Activated naive CD8-positive, alpha-beta T cell (primary cell): ENCODE results near the gene TTLL5.
A peak's percentile ranks its signal among the peaks of the same experiment; 100 is the strongest.
"Not testable (repeated sequence)": the region's sequence is repeated elsewhere in the genome, so short reads cannot be mapped to it uniquely, and the experiment has no call there.

ENCODE experiments used
- H3K27ac Mint-ChIP-seq: one replicate; pipeline ENCODE4 v1.8.0; 2021; ENCODE audit warnings: mixed read lengths
- H3K27me3 Mint-ChIP-seq: one replicate; pipeline ENCODE4 v1.8.0; 2021; ENCODE audit warnings: mixed read lengths
- H3K36me3 Mint-ChIP-seq: one replicate; pipeline ENCODE4 v1.8.0; 2021; ENCODE audit warnings: mixed read lengths
- H3K4me1 Mint-ChIP-seq: one replicate; pipeline ENCODE4 v1.8.0; 2021; ENCODE audit warnings: low read depth, mixed read lengths
- H3K4me3 Mint-ChIP-seq: one replicate; pipeline ENCODE4 v1.8.0; 2021; ENCODE audit warnings: mild to moderate bottlenecking, mixed read lengths
- H3K9me3 Mint-ChIP-seq: one replicate; pipeline ENCODE4 v1.8.0; 2021; ENCODE audit warnings: low read depth, mixed read lengths

TTLL5 gene

DNA sequence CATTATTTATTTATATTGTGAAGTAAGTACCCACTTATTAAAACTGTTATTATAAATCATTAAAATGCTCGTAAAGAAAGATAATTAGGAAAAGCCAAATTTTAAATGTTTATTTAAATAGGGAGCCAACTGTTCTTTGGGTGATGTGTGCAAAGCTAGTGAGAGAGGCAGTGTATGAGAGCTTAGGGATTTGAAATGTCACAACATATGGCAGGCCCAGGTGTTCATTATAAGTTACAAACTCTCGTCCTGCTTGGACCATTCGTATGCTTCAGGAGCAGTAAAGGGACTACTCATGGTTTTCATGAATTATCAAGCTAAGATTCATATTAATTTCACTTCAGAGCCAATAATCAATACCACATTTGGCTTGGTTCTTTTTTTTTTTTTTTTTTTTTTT lies 166.3 kb downstream of the TTLL5 start:
- Mint-ChIP-seq H3K4me3 (no peak overlapping the region), H3K4me1 (peaks cover 15% of the 10 kb centered on the region), H3K27me3 (no peaks in the 10 kb centered on the region), H3K9me3 (no peaks in the 10 kb centered on the region), H3K27ac (no peak overlapping the region), H3K36me3 (peaks cover 11% of the 10 kb centered on the region)

DNA sequence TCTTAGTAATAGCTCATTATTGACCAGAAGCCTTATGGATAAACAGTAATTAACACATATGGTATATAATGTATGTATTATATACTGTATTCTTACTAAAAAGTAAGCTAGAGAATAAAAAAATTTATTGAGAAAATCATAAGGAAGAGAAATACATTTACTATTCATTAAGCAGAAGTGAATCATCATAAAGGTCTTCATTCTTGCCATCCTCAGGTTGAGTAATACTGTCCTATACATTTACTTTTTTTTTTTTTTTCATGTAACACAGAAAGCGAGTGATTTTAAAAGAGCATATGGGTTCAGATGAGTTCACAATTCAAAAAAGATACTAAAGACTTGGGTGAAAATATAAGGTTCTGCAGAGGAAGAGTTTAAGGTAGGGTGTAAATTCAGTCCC lies 168.3 kb downstream of the TTLL5 start:
- Mint-ChIP-seq H3K36me3 (peaks cover 15% of the 10 kb centered on the region), H3K4me1 (peaks cover 22% of the 10 kb centered on the region), H3K9me3 (no peaks in the 10 kb centered on the region), H3K27me3 (no peaks in the 10 kb centered on the region), H3K4me3 (no peak overlapping the region), H3K27ac (no peak overlapping the region)

DNA sequence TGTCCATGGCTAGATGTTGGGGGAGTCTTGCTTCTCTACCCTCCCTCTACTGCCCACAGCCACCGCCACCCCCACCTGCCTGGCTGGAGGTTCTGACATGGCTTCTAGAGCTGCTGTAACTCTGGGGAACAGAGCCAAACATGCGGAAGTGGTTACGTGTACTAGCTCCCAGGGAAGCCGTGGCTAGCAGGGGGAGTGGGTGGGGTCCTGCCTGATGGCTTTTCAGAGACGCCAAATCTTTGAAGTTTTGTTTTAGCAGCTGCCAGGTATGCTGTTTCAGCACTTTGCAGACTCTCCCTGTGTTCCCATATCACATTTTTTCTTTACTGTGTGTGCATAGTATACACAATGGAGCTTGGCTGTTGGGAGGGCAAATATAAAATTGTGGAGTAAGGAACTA lies 170.4 kb downstream of the TTLL5 start:
- peak overlapping the region; percentile 27 for H3K4me3 Mint-ChIP-seq

DNA sequence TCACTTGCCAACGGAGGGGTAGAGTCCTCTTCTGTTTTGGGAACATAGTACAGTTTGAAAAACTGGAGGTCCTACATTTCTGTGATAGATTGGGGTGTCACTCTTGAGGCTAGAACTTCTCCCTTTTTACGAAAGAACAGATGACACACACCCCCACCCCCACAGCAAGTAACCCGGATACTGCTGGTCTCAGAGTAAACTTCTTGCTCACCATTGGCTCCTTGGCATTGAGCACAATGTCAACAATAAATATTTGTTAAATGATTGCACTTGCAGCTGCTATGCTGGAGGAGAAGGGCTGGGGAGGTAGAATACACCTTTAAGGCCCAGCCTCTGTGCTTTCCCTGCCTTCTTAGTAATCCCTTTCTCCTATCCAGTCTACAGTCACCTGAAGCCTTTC lies 170.9 kb downstream of the TTLL5 start:
- peaks cover 23% of the 10 kb centered on the region for H3K36me3 Mint-ChIP-seq
- no peak overlapping the region for H3K27ac Mint-ChIP-seq
- H3K9me3 Mint-ChIP-seq = no peaks in the 10 kb centered on the region
- peak overlapping the region; percentile 27 for H3K4me3 Mint-ChIP-seq
- H3K27me3 Mint-ChIP-seq = no peaks in the 10 kb centered on the region
- H3K4me1 Mint-ChIP-seq = peaks cover 22% of the 10 kb centered on the region

More for the DNA sequence above, 170.4 kb downstream of the TTLL5 start:
- H3K27ac Mint-ChIP-seq = peak overlapping the region; percentile 75
- peaks cover 23% of the 10 kb centered on the region for H3K36me3 Mint-ChIP-seq
- peaks cover 22% of the 10 kb centered on the region for H3K4me1 Mint-ChIP-seq
- no peaks in the 10 kb centered on the region for H3K27me3 Mint-ChIP-seq
- H3K9me3 Mint-ChIP-seq = no peaks in the 10 kb centered on the region

DNA sequence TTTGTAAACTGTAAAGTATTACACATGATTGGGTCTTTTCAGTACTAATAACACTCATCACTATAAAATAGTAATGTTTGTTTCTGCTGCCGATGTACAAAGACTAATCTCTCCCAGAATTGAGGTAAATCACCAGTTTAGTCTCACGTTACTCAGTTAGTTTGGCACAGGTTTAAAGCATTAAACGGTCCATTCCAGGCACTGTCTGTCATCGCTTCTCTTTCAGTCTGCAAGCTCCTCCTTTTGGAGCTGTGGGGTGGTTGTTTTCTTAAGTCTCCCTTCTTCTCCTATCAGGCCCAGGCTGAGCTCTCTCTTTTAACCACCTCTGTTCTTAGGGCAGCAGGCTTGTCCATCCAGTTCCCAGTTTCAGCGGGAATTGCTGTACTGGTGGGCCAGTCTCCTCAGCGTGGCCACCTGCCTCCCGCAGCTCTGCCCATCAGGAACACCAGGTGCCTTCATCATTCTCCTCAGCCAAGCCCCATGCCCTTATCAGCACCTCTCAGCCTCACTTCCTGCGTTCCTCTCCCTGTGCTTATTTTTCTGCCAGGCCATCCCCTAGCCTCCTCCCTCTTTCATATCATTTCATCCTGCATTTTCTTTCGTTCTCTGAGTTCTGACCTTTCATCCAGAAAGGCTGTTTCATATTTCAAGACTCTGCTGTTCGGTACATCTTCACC lies 171.7 kb downstream of the TTLL5 start:
- Mint-ChIP-seq H3K4me3 (no peak overlapping the region), H3K36me3 (peaks cover 23% of the 10 kb centered on the region), H3K27ac (no peak overlapping the region), H3K4me1 (peaks cover 22% of the 10 kb centered on the region), H3K9me3 (no peaks in the 10 kb centered on the region), H3K27me3 (no peaks in the 10 kb centered on the region)

DNA sequence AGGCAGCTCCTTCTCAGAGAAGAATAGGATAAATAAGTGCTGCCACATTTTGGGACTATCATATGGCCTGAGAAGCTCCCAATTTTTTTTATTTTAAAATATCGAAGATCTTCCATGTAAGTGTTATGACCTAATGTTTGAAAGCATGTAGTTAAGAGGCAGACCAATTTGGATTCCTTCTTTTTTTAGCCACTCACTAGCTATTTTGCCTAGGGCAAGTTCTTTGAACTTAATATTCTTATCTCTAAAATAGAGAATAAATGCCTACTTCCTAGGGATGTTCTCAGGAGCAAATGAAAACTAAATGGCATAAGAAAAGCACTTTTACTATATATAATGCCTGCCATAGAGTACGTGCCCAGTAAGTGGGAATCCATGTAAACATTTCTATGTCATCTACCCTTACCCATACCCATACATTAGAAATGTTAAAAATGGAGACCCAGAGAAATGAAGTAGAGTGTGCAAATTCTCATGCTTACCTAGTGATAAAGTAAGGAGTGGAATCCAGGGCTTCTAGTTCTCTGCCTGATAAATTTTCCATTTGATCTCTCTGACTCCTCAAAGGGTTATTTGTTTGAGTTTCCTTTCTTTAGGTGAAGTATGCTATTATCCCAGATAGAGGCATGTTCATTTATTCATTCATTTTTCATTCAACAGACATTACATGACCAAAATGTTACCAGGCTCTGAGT lies 172.4 kb downstream of the TTLL5 start:
- H3K4me3 Mint-ChIP-seq = no peak overlapping the region
- H3K9me3 Mint-ChIP-seq = no peaks in the 10 kb centered on the region
- H3K36me3 Mint-ChIP-seq = peaks cover 23% of the 10 kb centered on the region
- H3K27me3 Mint-ChIP-seq = no peaks in the 10 kb centered on the region
- no peak overlapping the region for H3K27ac Mint-ChIP-seq
- peaks cover 22% of the 10 kb centered on the region for H3K4me1 Mint-ChIP-seq

DNA sequence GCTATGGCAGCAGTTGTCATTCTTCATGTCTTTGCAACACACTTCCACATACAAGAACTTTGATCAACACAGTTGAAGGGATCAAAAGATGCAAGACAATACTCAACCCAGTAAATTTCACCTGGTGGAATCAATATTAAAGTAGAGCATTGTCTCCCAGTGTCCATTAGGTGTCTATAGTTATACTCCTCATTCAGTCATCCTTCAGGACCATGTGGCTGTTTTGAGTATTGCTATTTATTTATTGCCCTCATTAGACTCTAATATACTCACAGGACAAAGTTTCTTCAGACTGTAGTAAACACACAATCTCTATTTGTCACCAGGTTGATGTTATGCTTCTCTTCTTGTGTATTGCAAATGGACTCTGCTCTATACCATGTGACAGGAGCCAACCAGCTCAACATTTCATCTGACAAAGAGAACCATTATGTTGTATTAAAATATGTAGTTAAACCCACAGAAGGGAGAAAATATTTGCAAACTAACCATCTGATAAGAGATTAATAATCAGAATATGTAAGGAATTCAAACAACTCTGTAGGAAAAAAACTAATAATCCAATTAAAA lies 174.2 kb downstream of the TTLL5 start:
- no peaks in the 10 kb centered on the region for H3K27me3 Mint-ChIP-seq

DNA sequence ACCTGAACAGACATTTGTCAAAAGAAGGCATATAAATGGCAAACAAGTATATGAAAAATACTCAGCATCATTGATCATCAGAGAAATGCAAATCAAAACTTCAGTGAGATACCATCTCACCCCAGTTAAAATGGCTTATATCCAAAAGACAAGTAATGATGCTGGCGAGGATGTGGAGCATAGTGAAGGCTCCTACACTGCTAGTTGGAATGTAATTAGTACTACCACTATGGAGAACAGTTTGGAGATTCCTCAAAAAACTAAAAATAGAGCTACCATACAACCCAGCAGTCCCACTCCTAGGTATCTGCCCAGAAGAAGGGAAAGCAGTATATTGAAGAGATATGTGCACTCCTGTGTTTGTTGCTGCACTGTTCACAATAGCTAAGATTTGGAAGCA lies 174.7 kb downstream of the TTLL5 start:
- no peak overlapping the region for H3K27ac Mint-ChIP-seq
- no peak overlapping the region for H3K4me3 Mint-ChIP-seq
- H3K9me3 Mint-ChIP-seq = no peaks in the 10 kb centered on the region
- peaks cover 22% of the 10 kb centered on the region for H3K4me1 Mint-ChIP-seq
- H3K36me3 Mint-ChIP-seq = peaks cover 33% of the 10 kb centered on the region
- no peaks in the 10 kb centered on the region for H3K27me3 Mint-ChIP-seq

More for the DNA sequence above, 174.2 kb downstream of the TTLL5 start:
- peaks cover 35% of the 10 kb centered on the region for H3K36me3 Mint-ChIP-seq
- H3K9me3 Mint-ChIP-seq = no peaks in the 10 kb centered on the region
- H3K4me3 Mint-ChIP-seq = no peak overlapping the region
- no peak overlapping the region for H3K27ac Mint-ChIP-seq
- H3K4me1 Mint-ChIP-seq = peaks cover 22% of the 10 kb centered on the region

DNA sequence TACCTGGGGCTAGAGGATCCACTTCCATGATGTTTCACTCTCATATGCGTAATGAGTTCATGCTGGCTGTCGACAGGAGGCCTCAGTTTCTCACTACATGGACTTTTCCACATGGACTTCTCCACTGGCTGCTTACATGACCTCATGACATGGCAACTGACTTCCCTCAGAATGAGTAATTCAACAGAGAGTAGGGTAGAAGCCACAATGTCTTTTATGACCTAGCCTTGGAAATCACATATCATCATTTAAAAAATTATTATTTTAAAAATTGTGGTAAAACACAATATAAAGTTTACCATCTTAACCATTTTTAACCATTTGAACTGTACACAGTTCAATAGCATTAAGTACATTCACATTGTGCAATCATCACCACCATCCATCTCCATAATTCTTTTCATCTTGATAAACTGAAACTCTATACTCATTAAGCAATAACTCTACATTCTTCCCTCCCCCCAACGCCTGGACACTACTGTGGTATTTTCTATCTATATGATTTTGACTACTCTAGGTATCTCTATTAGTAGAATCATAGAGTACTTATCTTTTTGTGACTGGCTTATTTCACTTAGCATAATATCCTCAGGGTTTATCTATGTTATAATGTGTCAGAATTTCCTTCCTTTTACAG lies 176.2 kb downstream of the TTLL5 start:
- Mint-ChIP-seq H3K36me3 (peaks cover 39% of the 10 kb centered on the region), H3K4me3 (no peak overlapping the region), H3K27ac (no peak overlapping the region), H3K27me3 (no peaks in the 10 kb centered on the region), H3K9me3 (no peaks in the 10 kb centered on the region), H3K4me1 (peaks cover 10% of the 10 kb centered on the region)

DNA sequence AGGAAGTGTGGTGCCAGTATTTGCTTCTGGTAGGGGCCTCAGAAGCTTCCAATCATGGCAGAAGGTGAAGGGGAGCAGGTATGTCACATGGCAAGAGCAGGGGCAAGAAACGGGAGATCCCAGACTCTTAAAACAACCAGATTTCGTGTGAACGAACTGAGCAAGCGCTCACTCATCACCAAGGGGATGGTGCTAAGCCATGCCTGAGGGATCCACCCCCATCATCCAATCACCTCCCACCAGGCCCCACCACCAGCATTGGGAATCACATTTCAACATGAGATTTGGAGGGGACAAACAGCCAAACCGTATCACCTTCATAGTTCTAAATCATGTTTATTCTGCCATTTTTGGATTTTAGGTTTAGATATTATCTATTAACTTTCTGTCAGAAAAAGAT lies 179.9 kb downstream of the TTLL5 start:
- Mint-ChIP-seq H3K4me3 (no peak overlapping the region), H3K27me3 (no peaks in the 10 kb centered on the region), H3K36me3 (peaks cover 29% of the 10 kb centered on the region), H3K9me3 (no peaks in the 10 kb centered on the region), H3K4me1 (no peaks in the 10 kb centered on the region), H3K27ac (no peak overlapping the region)

DNA sequence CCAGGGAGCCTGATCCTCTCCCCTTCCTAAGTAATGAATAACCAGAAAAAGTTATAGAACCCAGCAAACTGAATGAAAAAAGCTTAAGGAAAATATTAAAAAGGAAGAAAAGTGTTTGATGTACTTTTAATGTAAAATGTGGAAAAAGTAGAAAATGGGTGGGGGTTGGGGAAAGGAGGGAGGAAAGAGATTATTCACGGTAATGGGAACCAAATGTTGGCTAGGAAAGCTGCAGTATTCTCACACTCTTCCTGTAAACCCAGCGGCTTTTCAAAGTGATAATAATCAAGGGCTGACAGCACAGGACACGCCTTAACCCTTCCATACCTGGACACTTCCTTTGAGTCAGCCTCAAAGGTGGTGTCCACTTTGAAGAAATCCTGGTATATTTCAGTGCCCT lies 181.5 kb downstream of the TTLL5 start:
- Mint-ChIP-seq H3K9me3 (no peaks in the 10 kb centered on the region), H3K27ac (no peak overlapping the region), H3K27me3 (no peaks in the 10 kb centered on the region), H3K4me1 (no peaks in the 10 kb centered on the region), H3K4me3 (no peak overlapping the region), H3K36me3 (peaks cover 29% of the 10 kb centered on the region)

DNA sequence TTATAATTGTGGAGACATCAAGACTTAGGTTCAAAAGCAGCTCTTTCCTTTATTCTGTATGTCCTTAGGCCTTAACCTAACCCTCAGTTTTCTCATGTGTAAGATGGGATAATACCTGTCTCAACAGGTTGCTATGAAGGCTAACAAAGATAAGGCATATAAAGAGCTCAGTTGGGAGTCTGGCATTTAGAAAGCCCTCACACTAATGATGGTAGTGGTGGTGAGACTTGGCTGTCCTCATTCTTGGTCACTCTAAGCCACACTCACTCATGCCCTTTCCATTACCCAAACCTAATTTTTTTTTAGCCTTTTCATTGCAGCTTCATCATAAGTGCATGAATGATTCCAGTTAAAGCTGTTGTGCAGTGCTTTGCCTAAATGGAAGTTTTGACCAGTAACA lies 183.4 kb downstream of the TTLL5 start:
- Mint-ChIP-seq H3K36me3 (peaks cover 22% of the 10 kb centered on the region), H3K27ac (no peak overlapping the region), H3K27me3 (no peaks in the 10 kb centered on the region), H3K9me3 (no peaks in the 10 kb centered on the region), H3K4me3 (no peak overlapping the region), H3K4me1 (no peaks in the 10 kb centered on the region)

DNA sequence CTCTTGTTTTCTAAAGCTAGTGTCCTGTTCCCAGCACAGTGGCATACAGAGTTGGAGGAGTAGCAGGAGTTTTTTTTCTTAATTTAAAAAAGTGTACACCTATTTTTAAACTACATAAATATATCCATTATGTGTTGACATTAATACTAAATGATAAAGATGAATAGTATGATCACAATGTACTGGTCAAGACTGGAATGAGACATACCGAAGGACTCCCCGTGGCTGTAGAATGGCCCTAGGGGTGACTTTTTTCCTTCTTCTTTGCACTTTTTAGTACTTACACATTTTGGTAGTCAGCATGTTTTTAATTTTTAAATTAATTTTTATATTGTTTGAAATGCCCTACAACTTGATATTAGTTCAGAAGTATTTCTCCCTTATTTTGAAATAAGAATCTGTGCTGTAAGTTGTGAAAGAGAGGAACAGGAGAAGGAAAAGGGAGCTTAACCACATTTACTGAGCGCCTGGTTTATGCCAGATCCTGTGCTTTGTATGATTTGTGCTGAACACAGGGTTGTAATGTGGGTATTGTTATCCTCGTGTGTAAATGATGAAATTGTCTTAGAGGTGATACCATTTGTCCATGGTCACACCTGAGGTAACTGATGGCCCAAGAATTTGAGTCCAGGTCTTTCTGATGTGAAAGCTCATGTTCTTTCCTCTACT lies 184.2 kb downstream of the TTLL5 start:
- Mint-ChIP-seq H3K36me3 (peaks cover 16% of the 10 kb centered on the region), H3K27ac (no peak overlapping the region), H3K9me3 (no peaks in the 10 kb centered on the region), H3K4me3 (no peak overlapping the region), H3K4me1 (no peaks in the 10 kb centered on the region), H3K27me3 (no peaks in the 10 kb centered on the region)

DNA sequence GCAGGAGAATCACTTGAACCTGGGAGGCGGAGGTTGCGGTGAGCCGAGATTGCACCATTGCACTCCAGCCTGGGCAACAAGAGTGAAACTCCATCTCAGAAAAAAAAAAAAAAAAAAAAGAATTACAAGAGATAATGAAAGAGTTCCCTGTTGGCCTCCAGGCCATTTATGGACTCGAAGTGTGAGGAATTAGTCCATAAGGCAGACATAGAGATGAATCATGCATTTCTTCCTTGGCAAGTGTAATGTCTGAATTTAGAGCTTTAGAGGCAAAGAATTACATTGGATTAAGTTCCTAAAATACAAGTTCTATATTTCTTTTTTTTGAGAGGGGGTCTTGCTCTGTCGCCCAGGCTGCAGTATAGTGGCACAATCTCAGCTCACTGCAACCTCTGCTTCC lies 185.6 kb downstream of the TTLL5 start:
- not testable (repeated sequence) for H3K4me3 Mint-ChIP-seq, H3K27ac Mint-ChIP-seq, H3K4me1 Mint-ChIP-seq, H3K9me3 Mint-ChIP-seq, H3K27me3 Mint-ChIP-seq
- H3K36me3 Mint-ChIP-seq = peaks cover 12% of the 10 kb centered on the region

DNA sequence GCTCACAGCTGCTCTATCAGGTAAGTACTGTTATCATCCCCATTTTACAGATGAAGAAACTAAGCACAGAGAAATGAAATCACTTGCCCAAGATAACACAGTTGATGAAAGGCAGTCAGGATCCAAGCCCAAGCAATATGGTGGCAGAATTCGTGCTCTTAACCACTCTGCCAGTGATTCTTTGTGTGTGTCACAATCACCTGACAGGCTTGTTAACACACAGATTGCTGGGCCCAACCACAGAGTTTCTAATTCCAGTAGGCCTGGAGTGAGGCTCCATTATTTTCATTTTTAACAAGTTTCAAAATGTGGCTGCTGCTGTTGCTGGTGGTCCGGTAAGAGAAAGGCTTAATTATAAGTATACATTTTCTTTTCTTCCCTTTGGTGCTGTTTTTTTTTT lies 186.5 kb downstream of the TTLL5 start:
- no peaks in the 10 kb centered on the region for H3K9me3 Mint-ChIP-seq
- H3K4me3 Mint-ChIP-seq = no peak overlapping the region
- H3K36me3 Mint-ChIP-seq = peaks cover 9% of the 10 kb centered on the region
- H3K27me3 Mint-ChIP-seq = no peaks in the 10 kb centered on the region
- no peak overlapping the region for H3K27ac Mint-ChIP-seq
- H3K4me1 Mint-ChIP-seq = no peaks in the 10 kb centered on the region
